Pancreas (tissue), 10 donors: Measurements from ENCODE around the gene ITPKA. TPM values are rescaled to one million over a fixed set of nuclear protein-coding genes. Genes with fewer than 3 reads are reported as not detected.

Source experiments
- ATAC-seq, 4 donors: fragments of 200-7000 bp; cut with Tn5 transposase; one replicate each; pipeline versions ENCODE4 v1.8.0 to v1.9.1; 2020; ENCODE audit warnings: mild to moderate bottlenecking in 4 of 4, moderate library complexity in 4 of 4
- DNase-seq, 6 donors: peaks; one replicate each; pipeline ENCODE4 v3.0.0-alpha.2; 2020
- FAIRE-seq: peaks from 2 replicates; lab custom pipeline; 2012; peaks lifted over from hg19 to GRCh38; lab: Jason Lieb, UNC
- H3K27ac ChIP-seq, 4 donors: fragments of 200-600 bp; sonication (generic); 1 replicate in 3 of 4; 2 replicates in 1 of 4; pipeline versions ENCODE4 v1.5.0 to v1.8.0; 2020
- H3K27me3 ChIP-seq, 4 donors: fragments of 200-600 bp; one replicate each; pipeline ENCODE4 v1.8.0; 2021
- H3K36me3 ChIP-seq, 3 donors: fragments of 200-600 bp; sonication (generic) in 1 of 3; one replicate each; pipeline versions ENCODE4 v1.5.0 to v1.8.0; 2020 to 2021
- H3K4me1 ChIP-seq, 3 donors: fragments of 200-600 bp; one replicate each; pipeline ENCODE4 v1.8.0; 2021
- H3K4me3 ChIP-seq, 4 donors: fragments of 200-600 bp; sonication (generic) in 2 of 4; one replicate each; pipeline versions ENCODE4 v1.5.0 to v1.8.0; 2020 to 2021
- H3K9me3 ChIP-seq, 4 donors: fragments of 200-600 bp; one replicate each; pipeline ENCODE4 v1.8.0; 2021
- WGBS, 2 donors: extraction: QIAGEN DNeasy Blood & Tissue Kit; methylation state at CpG; one replicate each; pipeline ENCODE4 v1.1.7; 2013; 5-methylcytosine and 5-hydroxymethylcytosine counted together
- intact Hi-C, 3 donors: fragments of 100-400 bp; cut with DNase I; formaldehyde crosslinking; loops; one replicate each; pipeline versions ENCODE4 v1.11.1 to v1.14.2; 2022
- polyA plus RNA-seq, 2 donors: library from polyadenylated mRNA; stranded (reverse); fragments of 200-250 nt; gene quantifications; one replicate each; pipeline ENCODE4 v1.2.3, GENCODE V29; 2013
- total RNA-seq, 6 donors: library from RNA; stranded (reverse); fragmentation: NEBNext Ultra II Directional in 4 of 6; extraction: Animal tissue kit (Norgen Biotek cat#: 25700) in 4 of 6; gene quantifications; one replicate each; pipeline versions ENCODE4 v1.2.1 to v1.2.4, GENCODE V29; 2021 to 2023
- TF ChIP-seq, protein P1 (sequence below), 4 donors: fragments of 200-600 bp; sonication (generic) in 3 of 4; IDR thresholded peaks; one replicate each; pipeline versions ENCODE4 v1.5.0 to v1.8.0; 2021; ENCODE audit warnings: antibody characterized with exemption in 4 of 4
- donor health status: healthy with polysubstance abuse.
- donor health status: DM: no; HTN: no; CAD: no; lungs with moderate emphysema.
- donor health status: DM: no; HTN: no; CAD: no.
- donor health status: control.
- donor health status: control.
- donor health status: Bipolar disorder and iron deficiency.
- donor health status: DM: yes; HTN: yes; CAD: no.
- donor health status: DM: no; HTN: no; CAD: no.
- donor health status: DM: no; HTN: no; CAD: no.
- donor health status: DM: yes; HTN: yes; CAD: no.

Gene ITPKA
- 1 to 10 TPM in 4 of 6 donors, under 1 TPM in 2; 0.64 to 2.8 (median 1.1) TPM for total RNA-seq
- polyA plus RNA-seq = 1 to 10 TPM in 1 of 2 donors, under 1 TPM in 1; 0.84 to 1.3 TPM

DNA sequence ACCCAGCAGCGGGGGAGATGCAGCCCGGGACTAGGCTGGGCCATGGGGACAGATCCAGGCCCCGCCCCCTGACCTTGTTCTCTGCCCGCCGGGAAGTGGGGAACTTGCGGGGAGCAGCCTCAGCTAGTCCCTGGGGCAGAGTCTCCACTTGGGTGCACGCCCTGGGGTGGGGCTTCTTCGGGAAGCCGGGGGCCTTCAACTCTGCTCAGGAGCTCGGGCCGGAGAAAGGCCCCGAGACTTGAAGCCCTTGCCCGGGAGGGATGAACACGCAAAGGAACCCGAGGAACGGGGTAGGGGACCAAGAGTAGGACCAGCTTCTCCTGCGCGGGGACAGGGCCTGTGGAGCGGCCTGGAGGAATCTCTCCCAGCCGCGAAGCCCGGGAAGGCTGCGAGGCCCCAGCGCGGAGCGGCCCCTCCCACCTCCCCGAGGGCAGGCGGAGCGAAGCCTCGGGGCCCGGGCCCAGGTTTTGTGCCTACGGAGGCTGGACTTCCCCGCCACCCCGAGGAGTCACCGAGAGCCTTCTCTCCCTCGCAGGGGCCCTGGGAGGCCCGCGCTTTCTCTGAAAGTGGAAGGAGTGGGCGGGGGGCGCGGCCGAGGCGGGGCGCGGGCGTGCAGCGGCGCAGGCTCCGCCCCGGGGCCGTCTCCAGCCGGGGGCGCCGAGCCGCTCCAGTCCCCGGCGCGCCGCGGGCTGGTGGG, at the start of gene ITPKA:
TSS of gene ITPKA (plus strand) at position 670 of the 697 bp plus-strand sequence. CDS start 54 bp downstream, outside the sequence.
- H3K9me3 ChIP-seq = no peaks in the 10 kb centered on the region
- intact Hi-C loops = no loop called here
- peak within 1 kb of the TSS in 3 of 4 donors; percentile 28 to 42 (median 32) for H3K27ac ChIP-seq
- no peaks in the 10 kb centered on the region for H3K27me3 ChIP-seq
- no peak for FAIRE-seq
- H3K4me1 ChIP-seq = peaks cover 0 to 12% (median 8%) of the 10 kb centered on the region in 3 donors
- ATAC-seq = peak; percentile 60 to 80 (median 76)
- DNase-seq = peak; percentile 70 to 91 (median 85)
- 1% methylated on average over 47 to 60 of the region's 60 CpGs for WGBS, 2 donors
- TF ChIP-seq, protein P1, sequence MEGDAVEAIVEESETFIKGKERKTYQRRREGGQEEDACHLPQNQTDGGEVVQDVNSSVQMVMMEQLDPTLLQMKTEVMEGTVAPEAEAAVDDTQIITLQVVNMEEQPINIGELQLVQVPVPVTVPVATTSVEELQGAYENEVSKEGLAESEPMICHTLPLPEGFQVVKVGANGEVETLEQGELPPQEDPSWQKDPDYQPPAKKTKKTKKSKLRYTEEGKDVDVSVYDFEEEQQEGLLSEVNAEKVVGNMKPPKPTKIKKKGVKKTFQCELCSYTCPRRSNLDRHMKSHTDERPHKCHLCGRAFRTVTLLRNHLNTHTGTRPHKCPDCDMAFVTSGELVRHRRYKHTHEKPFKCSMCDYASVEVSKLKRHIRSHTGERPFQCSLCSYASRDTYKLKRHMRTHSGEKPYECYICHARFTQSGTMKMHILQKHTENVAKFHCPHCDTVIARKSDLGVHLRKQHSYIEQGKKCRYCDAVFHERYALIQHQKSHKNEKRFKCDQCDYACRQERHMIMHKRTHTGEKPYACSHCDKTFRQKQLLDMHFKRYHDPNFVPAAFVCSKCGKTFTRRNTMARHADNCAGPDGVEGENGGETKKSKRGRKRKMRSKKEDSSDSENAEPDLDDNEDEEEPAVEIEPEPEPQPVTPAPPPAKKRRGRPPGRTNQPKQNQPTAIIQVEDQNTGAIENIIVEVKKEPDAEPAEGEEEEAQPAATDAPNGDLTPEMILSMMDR (IDR thresholded peaks at IDR 0.05) = no peak
- H3K4me3 ChIP-seq = peak within 1 kb of the TSS; percentile 34 to 71 (median 51)
- H3K36me3 ChIP-seq = no peaks in the 10 kb centered on the region

DNA sequence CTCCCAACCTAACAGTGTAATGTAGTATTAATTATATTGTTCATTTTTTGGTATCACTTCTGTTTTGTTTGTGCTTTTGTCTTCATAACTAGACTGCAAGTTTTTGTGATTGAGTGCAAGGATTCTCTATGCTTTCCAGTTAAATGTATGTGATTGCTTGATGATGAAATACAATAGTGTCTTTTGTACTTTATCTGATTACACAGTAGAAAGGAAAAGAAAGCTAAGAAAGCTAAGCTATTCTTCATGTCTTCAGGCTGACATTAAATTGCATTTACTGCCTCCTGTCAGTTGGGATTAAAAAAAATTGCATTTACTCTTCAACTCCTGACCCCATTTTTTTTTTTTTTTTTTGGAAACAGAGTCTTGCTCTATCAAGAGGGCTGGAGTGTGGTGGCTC, 48.3 kb upstream of the ITPKA start:
- DNase-seq = no peak

DNA sequence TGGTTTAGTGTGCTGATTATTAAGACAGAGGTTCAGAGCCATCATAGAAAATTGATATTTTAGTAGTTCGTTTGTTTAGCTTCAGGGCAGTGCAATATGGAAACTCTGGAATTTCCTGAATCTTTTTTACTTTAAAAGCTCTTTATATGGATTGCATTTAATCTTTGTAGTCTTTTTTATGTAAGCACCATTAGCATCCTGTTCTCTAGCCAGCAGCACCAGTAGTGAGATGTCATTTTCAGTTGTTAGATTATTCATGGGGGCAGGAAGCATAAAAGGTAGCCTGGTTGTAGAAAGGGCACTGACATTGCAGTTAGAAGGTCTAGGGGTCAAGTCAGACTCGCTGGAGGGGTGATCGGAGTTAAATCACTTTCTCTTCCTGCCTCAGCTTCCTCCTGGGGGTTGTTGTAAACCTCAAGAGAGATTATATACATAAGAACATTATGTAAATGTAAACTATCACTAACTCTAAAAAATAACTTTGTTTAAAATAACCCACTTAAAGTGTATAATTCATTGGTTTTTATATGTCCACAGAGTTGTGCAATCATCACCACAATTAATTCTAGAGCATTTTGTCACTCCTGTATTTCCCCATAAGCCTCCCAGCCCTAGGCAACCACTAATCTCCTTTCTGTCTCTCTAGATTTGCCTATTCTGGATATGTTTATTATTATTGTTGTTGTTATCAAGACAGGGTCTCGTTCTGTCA, 31.4 kb upstream of the ITPKA start:
- FAIRE-seq = no peak
- Histone ChIP-seq H3K4me1 (no peaks in the 10 kb centered on the region), H3K4me3 (no peak overlapping the region), H3K27ac (no peak overlapping the region), H3K9me3 (no peaks in the 10 kb centered on the region), H3K27me3 (no peaks in the 10 kb centered on the region), H3K36me3 (peaks cover 0 to 28% (median 6%) of the 10 kb centered on the region in 3 donors)
- TF ChIP-seq, protein P1 (IDR thresholded peaks at IDR 0.05) = no peak
- WGBS, 2 donors = 86 to 92% methylated on average over 4 of the region's 4 CpGs
- no peak for DNase-seq
- ATAC-seq = no peak
- intact Hi-C loops = no loop called here

More for the DNA sequence above, 48.3 kb upstream of the ITPKA start:
- TF ChIP-seq, protein P1 (IDR thresholded peaks at IDR 0.05) = no peak
- intact Hi-C loops = no loop called here
- FAIRE-seq (no peak), ATAC-seq (no peak)
- no peaks in the 10 kb centered on the region for H3K4me1 ChIP-seq
- H3K27me3 ChIP-seq = no peaks in the 10 kb centered on the region
- no peak overlapping the region for H3K27ac ChIP-seq
- H3K36me3 ChIP-seq = no peaks in the 10 kb centered on the region
- H3K4me3 ChIP-seq = no peak overlapping the region
- no peaks in the 10 kb centered on the region for H3K9me3 ChIP-seq

DNA sequence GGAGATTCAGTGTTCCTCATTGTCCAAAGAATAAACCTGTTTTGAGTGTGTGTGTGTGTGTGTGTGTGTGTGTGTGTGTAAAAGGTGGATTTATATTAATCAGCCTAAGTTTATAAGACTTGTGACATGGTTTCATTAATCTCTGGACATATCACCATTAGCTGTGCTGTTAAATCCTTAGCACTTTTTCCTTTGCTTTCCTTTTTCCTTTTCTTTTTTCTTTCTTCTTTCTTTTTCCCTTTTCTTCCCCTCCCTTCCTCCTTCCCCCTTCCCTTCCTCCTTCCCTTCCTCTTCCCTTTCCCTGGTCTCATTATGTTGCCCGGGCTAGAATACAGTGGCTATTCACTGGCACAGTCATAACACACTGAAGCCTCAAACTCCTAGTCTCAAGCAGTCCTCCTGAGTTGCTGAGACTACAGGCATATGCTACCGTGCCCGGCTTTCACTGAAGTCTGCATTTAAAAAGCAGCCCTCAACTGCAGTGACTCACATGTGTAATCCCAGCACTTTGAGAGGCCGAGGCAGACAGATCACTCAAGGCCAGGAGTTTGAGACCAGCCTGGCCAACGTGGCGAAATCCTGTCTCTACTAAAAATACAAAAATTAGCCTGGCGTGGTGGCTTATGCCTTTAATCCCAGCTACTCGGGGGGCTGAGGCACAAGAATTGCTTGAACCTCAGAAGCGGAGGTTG, 28.6 kb upstream of the ITPKA start:
- H3K4me1 ChIP-seq = no peaks in the 10 kb centered on the region
- 85 to 87% methylated on average over 9 of the region's 9 CpGs for WGBS, 2 donors
- H3K9me3 ChIP-seq = no peaks in the 10 kb centered on the region
- TF ChIP-seq, protein P1 (IDR thresholded peaks at IDR 0.05) = no peak
- H3K27ac ChIP-seq = no peak overlapping the region
- intact Hi-C loops = no loop called here
- ATAC-seq (no peak), DNase-seq (no peak), FAIRE-seq (no peak)
- peaks cover 0 to 28% (median 6%) of the 10 kb centered on the region in 3 donors for H3K36me3 ChIP-seq
- no peak overlapping the region for H3K4me3 ChIP-seq
- no peaks in the 10 kb centered on the region for H3K27me3 ChIP-seq
